Cortex of kidney (tissue), 1 donor: ENCODE measurements around the gene WDR31.
"Not testable (repeated sequence)": the region's sequence is repeated elsewhere in the genome, so short reads cannot be mapped to it uniquely, and the experiment has no call there.

Source experiments
- DNase-seq: peaks from one replicate; lab custom pipeline; 2025; lab: John Stamatoyannopoulos, UW

The WDR31 gene

DNA sequence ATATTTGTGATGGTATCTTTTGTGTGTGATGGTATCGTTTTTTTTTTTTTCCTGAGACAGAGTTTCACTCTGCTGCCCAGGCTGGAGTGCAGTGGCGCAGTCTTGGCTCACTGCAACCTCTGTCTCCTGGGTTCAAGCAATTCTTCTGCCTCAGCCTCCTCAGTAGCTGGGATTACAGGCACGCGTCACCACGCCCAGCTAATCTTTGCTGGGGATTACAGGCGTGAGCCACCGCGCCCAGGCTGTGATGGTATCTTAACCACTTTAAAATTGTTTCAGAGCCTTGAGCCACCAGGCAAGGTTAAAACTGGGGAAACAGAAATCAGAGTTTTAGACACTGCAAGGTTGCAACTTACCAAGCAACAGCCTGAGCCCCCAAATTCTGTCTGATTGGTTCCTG is 43.8 kb downstream of the WDR31 start:
- DNase-seq: not testable (repeated sequence)

DNA sequence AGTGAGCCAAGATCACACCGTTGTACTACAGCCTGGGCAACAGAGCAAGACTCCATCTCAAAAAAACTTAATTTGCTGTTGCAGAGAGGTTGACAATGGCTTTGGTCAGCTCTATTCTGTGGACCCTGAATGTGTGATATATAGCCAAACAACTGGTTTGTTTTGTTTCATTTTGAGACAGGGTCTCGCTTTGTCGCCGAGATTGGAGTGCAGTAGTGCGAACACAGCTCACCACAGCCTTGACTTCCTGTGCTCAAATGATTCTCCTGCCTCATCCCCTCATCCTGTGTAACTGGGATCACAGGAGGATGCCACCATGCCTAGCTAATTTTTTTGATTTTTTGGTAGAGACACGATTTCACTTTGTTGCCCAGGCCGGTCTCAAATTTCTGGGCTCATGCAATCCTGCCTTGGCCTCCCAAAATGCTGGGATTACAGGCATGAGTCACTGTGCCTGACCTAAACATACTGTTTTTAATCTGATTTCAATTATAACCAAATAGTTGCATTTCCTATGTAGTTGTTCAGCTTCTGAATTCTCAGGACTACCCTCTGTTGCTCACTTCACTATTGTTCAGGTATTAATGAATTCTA is 46.7 kb downstream of the WDR31 start:
- no peak for DNase-seq

DNA sequence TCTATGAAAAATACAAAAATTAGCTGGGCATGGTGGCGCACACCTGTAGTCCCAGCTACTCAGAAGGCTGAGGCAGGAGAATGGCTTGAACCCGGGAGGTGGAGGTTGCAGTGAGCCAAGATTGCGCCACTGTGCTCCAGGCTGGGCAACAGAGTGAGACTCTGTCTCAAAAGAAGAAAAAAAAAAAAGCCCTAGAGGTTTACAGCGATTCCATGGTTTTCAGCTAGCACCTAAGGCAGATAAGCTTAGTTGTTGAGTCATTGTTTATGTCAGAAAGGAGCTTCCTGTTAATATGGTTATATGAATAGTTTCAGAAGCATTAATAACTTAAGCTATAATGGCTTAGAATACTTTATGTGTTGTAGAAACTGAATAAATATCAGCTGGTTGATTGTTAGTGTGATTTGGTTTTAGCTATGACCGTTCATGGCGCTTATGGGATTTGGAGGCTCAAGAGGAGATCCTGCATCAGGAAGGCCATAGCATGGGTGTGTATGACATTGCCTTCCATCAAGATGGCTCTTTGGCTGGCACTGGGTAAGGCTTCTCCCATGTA is 49.9 kb downstream of the WDR31 start:
- DNase-seq: no peak

DNA sequence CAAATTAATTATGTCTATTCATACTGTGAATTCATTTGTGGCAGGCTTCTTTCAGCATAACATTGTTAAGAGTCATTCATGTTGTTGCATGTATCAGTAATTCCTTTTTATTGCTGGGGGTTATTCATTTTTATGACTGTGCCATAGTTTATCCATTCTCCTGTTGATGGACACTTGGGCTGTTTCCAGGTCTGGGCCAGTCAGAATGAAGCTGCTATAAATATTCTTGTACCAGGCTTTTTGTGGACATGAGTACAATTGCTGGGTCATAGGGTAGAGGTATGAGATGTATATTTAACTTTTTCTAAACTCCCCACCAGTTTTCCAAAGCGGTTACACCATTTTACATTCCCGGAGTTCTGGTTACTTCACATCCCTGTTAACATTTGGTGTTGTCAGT is 51.0 kb downstream of the WDR31 start:
- no peak for DNase-seq

DNA sequence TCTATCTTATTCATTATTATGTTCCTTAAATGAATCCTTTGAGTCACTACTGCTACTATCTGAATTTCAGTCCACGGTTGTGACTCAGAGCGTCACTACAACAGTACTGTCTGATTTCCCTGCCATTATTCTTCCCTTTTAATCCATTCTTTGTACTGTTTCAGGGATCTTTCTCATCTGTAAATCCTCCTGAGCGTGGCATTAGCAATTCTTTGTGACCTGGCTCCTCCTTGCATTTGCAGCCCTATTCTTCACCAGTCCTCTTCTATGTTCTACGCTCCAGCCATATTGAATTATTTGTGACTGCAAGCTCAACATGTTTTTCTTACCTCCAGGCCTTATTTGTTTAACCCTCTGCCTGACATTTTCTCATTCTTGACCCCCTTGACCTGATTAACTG is 58.7 kb downstream of the WDR31 start:
- DNase-seq: no peak

DNA sequence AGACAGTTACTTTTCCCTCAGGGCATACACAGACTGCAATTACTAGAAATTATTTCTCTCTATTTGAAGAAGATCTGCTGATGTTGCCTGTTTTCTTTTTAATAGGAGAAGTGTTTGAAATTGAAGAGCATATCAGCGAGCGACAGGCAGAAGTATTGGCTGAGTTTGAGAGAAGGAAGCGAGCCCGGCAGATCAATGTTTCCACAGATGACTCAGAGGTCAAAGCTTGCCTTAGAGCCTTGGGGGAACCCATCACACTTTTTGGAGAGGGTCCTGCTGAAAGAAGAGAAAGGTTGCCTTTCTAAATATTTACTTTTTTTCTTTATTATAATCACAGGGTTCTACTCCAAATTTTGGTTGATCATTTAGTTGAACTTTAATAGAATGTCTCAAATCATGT is 61.2 kb downstream of the WDR31 start:
- DNase-seq: no peak

DNA sequence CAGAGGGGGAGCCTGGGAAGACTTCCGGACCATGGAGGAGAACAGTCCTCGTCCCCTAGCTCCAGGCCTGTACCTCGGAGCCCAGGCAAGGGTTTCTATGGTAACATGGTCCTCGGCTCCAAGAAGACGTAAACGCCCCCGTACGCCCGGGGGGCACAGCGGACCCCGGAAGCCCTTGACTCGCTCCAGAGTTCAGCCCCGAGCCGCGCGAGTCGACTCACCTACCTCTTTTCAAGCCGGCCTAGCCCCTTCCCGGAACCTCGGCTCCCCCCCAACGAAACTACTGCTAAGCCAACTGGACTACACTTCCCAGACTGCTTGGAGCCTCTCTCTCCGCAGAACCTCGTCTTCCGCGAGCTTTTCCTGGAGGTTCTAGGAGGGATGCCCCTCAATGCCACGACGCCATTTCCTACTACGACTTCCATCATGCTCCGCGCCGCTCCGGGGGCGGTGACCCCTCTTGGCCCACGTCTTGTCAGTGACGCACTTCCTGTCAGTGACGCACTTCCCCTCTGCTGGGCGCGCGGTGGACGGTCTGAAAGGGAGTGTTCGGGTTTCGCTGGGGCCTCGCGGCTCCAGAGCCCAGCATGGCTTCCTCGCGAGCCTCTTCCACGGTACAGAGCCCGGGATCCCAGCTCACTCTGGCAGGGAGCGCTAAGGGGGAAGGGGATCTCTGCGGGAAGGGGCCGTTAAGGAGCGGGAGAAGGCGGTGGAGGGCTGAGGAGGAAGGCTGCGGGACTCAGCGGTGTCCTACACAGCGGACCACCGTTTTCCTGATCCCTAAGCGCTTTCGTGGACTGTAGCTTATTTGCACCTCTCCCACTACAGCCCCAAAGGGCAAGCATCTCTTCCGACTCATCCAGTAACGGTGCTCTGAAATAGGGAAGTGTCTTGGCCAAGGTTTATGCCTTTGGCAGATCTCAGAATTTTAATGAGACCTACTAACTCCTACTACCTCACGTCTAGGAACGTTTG is 64.6 kb downstream of the WDR31 start, which contains the start of the genes CDC26 and PRPF4:
Gene CDC26 (minus strand): TSS at position 416 of the 975 bp plus-strand sequence. CDS start 3,065 bp downstream, outside the sequence.
Gene PRPF4 (plus strand): TSS at position 502 of the 975 bp plus-strand sequence. CDS start 86 bp downstream, at position 588.
- no peak for DNase-seq

DNA sequence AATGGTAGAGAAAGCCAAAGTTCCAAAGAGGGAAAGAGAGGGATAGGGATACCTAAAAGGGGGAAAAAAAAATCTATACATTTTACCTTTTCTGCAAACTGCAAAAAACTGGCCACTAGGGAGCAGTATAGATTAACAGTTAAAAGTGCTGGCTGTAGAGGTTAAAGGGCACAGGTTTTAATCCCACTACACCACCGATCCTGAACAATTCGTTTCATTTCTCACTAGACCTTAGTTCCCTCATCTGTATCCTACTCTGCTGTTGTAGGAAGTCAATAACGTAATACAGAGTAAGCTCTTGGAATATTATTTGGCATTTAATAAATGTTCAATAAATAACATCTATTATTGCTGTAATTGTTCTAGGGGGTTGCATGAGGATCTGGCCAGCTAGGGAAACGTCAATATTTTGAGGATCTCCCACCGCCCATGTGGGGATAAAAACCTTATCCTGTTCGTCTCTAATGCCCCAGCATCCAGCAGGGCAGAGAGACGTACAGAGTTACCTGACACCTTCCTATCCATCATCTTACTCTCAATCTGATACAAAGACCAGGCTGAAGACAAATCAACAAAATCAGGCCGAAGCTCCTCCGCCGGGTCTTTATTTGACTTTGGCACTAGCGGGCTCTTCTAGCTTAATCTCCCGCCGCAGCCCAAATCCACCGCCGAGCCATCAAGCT is 65.5 kb downstream of the WDR31 start:
- no peak for DNase-seq

DNA sequence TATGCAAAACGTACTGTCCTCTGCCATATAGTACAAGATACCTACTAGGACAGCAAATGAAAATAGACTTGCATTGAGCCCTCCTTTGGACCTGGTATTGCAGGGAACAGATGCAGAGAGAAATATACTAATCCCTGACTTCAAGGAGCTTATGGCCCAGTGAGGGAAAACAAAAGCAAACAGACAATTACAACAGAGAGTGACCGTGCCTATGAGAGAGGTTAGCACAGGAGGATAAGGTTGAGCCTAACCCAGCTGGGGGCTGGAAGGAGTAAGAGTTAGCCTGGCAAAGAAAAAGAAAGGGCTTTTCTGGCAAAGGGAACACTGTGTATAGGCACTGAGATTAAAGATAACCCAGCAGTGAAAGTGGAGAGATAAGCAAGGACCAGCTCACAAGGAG is 70.2 kb downstream of the WDR31 start:
- no peak for DNase-seq

DNA sequence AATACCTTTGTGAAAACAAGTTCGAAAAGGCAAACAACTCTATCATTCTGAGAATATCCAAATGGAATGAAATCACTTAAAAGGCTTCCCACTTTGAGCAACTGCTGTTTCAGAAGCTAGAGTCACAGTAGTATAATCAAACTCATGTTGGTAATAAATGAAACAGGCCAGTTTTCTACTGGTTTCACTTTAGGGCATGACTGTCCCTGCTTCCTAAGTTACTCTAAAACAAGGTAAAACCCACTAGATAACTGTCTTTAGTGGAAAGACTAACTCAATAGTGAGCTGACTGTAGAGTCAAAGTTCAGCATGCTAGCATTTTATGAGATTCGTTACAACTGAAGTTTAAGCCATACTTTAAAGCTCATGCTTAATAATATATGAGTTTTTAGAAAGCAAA is 70.7 kb downstream of the WDR31 start:
- DNase-seq: no peak

DNA sequence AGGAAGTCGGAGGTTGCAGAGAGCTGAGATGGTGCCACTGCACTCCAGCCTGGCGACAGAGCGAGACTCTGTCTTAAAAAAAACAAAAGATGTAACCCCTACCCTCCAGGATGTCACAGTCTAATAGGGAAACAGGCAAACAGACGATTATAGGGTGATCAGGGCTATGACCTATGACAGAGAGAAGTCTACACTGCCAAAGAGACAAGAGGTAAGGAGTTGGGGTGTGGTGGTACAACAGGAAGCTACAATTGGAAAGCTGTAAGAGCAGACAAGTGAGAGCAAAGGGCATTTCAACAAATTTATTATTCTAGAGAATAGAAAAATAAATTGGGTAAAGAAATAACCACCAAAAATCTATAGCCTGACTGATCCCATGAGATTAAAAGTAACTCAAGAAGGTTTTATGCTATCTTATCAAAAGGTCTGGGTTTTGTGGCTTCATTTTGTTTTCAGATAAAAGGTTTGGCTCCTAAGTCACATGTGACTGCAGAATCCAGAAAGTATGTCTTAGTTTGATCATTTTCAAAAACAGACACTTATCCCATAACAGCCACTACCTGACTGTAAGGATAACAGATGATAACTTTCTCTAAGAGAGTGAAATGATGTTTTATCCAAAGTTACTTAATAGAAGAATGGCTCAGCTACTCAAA is 72.0 kb downstream of the WDR31 start:
- no peak for DNase-seq

DNA sequence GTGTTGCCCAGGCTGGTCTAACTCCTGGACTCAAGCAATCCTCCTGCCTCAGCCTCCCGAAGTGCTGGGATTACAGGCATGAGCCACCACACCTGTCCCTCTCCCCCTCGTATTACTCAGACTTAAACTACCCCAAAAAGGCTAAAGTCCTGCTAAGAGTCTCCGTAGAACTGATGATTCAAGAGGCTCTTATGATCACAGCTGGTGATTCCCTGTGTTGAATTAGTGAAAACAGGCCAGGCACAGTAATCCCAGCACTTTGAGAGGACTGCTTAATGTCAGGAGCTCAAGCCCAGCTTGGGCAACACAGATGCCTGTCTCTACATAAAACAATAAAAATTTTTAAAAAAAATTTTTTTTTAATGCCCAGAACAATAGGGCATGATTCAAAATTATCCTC is 73.9 kb downstream of the WDR31 start:
- DNase-seq: no peak
